ENCODE measurements around the gene PDE4D. TPM values are rescaled to one million over a fixed set of nuclear protein-coding genes. Genes with fewer than 3 reads are reported as not detected.
"Not testable (repeated sequence)": the region's sequence is repeated elsewhere in the genome, so short reads cannot be mapped to it uniquely, and the experiment has no call there.

The PDE4D gene
- total RNA-seq, 1 donor from 2014 or later = 26.9 TPM

GRCh38 chr5:59328709-59329296, 564.7 kb downstream of the PDE4D start:
- DNase-seq (ENCODE audit: low read depth) = peak; percentile 92

DNA sequence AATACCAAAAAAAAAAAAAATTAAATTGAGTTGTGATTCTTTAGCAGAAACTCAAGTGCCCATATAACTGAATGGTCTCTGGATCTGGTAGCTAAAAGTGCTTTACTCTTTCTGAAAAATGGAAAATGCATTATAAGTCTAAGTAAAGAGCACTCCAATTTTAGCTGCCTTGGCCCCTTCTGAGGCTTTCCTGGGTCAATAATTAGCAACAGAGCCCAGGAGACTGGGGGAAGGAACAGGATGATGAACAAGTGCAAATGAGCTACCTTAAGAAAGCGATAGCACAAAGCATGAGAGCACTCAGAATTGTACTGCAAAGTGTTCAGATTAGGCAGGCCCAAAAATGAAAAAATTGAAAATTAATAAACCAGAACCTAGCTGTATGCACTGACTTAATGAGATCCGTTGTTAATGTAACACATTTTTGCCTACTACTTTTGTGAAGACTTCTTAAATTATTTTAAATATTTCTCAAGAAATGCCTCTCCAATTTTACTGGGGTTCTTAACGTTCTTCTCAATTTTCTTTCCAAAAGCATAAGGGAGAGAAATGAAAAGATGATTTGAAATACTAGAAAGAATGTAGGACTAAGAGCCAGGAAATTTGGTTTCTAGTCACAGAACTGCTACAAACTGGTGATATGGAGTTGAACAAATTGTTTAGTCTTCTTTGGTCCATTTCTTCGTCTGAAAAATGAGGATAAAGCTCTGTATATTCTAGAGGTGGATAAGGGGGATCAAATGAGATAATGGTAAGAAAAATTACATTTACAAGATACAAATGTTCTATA, 566.1 kb downstream of the PDE4D start:
- DNase-seq (ENCODE audit: low read depth) = peak; percentile 31

GRCh38 chr5:59326596-59326995, 566.9 kb downstream of the PDE4D start:
- no peak for DNase-seq (ENCODE audit: low read depth)

DNA sequence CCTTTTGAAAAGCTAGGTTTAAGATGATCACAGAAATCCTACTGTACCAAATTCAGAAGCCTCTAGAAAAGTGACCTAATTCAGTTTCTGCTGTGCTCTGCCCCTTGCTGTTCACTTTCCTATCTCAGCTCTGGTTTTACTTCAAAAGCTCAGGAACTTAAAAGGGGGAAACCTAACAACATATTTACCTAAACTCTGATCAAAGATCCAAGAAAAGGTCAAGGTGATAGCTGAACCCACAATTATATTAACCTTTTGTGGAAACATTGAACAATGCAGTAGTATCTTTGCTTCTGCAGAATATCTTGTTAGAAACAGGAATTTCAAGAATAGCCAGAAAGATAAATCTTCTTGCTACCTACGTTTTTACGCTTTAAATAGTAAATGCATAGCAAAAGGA, 568.5 kb downstream of the PDE4D start:
- DNase-seq (ENCODE audit: low read depth) = no peak

GRCh38 chr5:59322894-59323293, 570.6 kb downstream of the PDE4D start:
- no peak for DNase-seq (ENCODE audit: low read depth)

GRCh38 chr5:59322058-59322457, 571.5 kb downstream of the PDE4D start:
- DNase-seq (ENCODE audit: low read depth) = no peak

- no peak for DNase-seq (ENCODE audit: low read depth)
These were observed 571.9 kb downstream of the PDE4D start for GRCh38 chr5:59321642-59322041.

GRCh38 chr5:59320420-59320819, 573.1 kb downstream of the PDE4D start:
- no peak for DNase-seq (ENCODE audit: low read depth)

DNA sequence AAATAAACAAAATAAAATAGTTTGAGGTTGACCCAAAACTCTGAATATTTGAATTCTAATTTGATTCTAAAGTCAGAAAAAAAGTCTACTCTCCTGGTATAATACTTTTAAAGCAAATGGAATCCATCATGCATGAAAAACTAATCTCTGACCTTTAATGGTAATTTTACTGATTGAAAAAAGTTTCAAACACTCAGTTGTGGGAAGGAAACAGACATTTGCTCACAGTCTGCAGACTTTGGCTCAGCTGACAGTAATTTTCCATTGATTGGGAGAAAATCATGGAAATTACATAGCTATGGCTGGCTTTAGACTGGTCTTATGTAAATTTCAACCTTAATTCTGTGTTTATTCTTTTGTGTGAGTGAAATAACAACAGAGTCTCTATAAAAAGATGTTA, 574.3 kb downstream of the PDE4D start:
- DNase-seq (ENCODE audit: low read depth) = peak; percentile 28

DNA sequence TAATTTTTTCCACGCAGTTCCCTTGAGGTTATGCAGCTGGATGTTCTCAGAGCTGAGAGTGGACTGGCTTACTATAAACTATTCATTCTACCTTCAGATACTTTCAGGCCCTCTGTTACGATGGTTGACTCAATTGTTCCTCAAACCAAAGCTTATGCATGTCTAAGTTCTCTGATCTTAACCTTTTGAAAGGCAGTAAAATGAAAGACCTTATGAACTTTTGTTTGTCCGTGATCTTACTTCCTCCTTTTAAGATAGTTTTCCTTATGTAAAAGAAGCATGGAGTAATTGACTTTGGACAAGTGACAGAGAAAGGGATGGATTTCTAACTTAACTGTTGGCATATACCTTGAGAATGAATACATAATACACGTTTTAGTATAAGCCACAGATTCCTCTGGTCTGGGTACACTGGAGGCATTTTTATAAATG, 575.7 kb downstream of the PDE4D start:
- DNase-seq (ENCODE audit: low read depth) = no peak

GRCh38 chr5:59317023-59317773, 576.3 kb downstream of the PDE4D start:
- peak; percentile 59 for DNase-seq (ENCODE audit: low read depth)

GRCh38 chr5:59312223-59312622, 581.3 kb downstream of the PDE4D start:
- DNase-seq (ENCODE audit: low read depth) = no peak

DNA sequence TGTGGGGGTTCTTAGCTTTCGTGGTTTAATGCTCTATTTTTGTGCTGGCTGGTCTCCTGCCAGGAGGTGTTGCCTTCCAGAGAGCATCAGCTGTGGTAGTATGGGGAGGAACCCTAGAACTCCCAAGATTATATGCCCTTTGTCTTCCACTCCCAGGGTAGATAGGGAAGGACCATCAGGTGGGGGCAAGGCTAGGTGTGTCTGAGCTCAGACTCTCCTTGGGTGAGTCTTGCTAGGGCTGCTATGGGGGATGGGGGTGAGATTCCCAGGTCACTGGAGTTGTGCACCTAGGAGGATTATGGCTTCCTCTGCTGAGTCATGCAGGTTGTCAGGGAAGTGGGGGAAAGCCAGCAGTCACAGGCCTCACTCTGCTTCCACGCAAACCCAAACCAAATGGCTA, 584.8 kb downstream of the PDE4D start:
- not testable (repeated sequence) for DNase-seq (ENCODE audit: low read depth)

DNA sequence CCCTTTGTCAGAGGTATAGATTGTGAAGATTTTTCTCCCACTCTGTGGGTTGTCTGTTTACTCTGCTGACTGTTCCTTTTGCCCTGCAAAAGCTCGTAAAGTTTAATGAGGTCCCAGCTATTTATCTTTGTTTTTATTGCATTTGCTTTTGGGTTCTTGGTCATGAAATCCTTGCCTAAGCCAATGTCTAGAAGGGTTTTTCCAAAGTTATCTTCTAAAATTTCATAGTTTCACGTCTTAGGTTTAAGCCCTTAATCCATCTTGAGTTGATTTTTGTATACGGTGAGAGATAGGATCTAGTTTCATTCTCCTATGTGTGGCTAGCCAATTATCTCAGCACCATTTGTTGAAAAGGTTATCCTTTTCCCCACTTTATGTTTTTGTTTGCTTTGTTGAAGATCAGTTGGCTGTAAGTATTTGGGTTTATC, 590.2 kb downstream of the PDE4D start:
- DNase-seq (ENCODE audit: low read depth) = not testable (repeated sequence)

GRCh38 chr5:59302509-59302908, 591.0 kb downstream of the PDE4D start:
- not testable (repeated sequence) for DNase-seq (ENCODE audit: low read depth)

- no peak for DNase-seq (ENCODE audit: low read depth)
These were observed 591.8 kb downstream of the PDE4D start for GRCh38 chr5:59301727-59302126.

DNA sequence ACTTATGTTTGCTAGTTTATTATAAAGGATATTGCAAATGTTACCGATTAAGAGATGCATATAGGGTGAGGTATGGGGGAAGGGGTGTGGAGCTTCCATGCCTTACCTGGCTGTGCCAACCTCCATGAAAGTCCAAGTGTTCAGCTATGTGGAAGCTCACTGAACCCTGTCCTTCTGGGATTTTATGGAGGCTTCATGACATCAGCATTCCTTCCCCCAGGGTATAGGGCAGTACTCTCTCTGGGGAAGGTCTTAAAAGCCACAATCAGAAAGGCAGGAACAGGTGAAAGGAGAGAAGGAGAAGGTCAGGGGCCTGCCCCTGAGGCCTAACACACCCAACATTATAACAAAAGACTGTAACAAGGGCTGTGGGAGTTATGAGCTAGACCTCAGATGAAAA, 592.6 kb downstream of the PDE4D start:
- peak; percentile 80 for DNase-seq (ENCODE audit: low read depth)

DNA sequence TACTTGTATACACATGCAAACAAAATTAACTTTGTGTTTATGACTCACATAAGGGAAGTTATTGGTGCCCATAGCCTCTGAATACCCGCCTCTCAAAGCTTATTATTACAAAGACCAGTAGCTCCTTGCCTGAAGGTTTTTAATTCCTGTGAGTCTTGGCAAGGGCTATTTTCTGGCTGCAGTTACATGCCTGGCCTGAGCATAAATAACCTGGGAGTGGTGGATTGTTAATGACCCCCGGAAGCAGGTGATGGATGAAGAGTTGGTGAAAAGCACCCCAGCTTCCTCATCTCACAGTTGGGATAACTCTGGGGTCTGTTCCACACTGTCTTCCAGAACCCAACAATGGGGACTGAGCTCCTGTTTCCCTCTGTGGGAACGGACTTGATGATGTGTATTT, 594.5 kb downstream of the PDE4D start:
- DNase-seq (ENCODE audit: low read depth) = peak; percentile 87

- peak; percentile 96 for DNase-seq (ENCODE audit: low read depth)
These were observed 596.9 kb downstream of the PDE4D start for GRCh38 chr5:59296317-59297264.

DNA sequence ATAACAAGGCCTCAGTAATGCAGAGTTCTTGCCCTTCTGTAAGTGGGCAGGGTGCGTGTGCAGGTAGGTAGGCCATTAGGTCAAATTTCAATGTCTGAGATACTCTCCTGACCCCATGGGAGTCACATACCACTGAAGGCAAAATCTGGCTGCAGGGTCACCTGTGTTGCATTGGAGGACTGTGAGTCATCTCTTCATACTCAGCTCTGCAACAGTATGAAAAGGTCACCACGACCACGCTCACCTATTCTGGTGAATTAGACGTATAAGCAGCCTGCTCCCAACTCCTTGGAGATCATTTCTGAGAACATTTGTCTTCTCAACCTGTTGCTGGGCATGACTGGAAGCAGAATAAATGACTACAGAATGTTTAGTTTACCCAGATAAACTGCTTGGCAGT, 599.8 kb downstream of the PDE4D start:
- DNase-seq (ENCODE audit: low read depth) = peak; percentile 74

- no peak for DNase-seq (ENCODE audit: low read depth)
These were observed 601.6 kb downstream of the PDE4D start for GRCh38 chr5:59291941-59292340.

- no peak for DNase-seq (ENCODE audit: low read depth)
These were observed 605.6 kb downstream of the PDE4D start for GRCh38 chr5:59287884-59288283.

Measured in renal cortical epithelial cell (primary cell).